GM19351 (cell line): ENCODE measurements around the gene FBXL3.
"Not testable (repeated sequence)": the region's sequence is repeated elsewhere in the genome, so short reads cannot be mapped to it uniquely, and the experiment has no call there.

Experiments
- ATAC-seq: cut with Tn5 transposase; IDR thresholded peaks from one replicate; pipeline ENCODE4 v1.9.1; 2021; ENCODE audit warnings: mild to moderate bottlenecking, moderate library complexity; ENCODE audit not compliant: unreplicated experiment

FBXL3 gene

GRCh38 chr13:76991796-76992547 lies 35.0 kb downstream of the FBXL3 start, which contains the start of gene CLN5:
Gene CLN5 (plus strand): TSS chr13:76992081. CDS start chr13:76992099, 18 bp downstream.
- peak; percentile 91 for ATAC-seq

DNA sequence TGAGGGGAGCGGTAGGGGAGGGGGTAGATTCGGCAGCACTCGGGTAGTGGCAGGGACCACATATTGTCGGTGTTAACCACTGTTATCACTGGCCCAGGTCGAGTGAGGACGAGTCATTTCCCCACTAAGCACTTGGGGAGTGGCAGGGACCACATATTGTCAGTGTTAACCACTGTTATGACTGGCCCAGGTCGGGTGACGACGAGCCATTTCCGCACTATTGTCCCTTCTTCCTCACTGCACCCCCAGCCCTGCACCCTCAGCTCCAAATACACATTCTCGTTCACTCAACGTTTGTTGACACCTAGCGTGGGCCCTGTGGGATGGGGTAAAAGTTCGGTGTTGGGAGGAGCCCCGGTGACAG lies 35.5 kb downstream of the FBXL3 start:
- peak; percentile 60 for ATAC-seq

DNA sequence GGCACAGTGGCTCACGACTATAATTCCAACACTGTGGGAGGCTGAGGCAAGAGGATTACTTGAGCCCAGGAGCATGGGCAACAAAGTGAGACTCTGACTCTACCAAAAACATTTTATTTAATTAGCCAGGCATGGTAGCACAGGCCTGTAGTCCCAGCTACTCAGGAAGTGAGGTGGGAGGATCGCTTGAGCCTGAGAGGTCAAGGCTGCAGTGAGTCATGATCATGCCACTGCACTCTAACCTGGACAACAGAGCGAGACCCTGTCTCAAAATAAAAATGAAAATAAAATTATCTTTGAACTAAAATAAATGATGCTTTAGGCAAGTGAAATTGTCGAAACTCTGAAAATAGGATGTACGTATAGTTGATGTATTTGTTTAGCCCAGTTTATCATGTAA lies 43.3 kb downstream of the FBXL3 start:
- no peak for ATAC-seq

GRCh38 chr13:76982061-76982460 lies 44.9 kb downstream of the FBXL3 start:
- no peak for ATAC-seq

GRCh38 chr13:76980075-76980718 lies 46.8 kb downstream of the FBXL3 start:
- ATAC-seq = peak; percentile 98

GRCh38 chr13:76976929-76977328 lies 50.0 kb downstream of the FBXL3 start:
- no peak for ATAC-seq

DNA sequence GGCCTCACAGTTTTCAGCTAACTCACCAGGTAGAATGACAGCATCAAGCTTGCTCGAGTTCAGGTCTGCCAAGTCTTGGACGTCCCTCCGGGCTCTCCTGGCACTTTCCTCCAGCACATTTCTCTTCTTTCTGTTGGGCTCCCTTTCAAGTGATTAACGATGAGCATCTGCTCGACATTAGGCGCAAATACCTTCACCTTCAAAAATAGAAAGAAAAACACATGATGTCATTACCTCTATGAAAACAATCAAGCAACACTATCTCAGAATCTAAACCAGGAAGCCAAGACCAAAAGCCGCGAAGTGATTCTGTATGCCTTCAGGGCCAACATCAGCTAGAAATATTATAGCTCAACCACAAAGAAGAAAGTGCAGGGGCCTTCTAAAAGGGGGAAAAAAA lies 50.5 kb downstream of the FBXL3 start:
- no peak for ATAC-seq

DNA sequence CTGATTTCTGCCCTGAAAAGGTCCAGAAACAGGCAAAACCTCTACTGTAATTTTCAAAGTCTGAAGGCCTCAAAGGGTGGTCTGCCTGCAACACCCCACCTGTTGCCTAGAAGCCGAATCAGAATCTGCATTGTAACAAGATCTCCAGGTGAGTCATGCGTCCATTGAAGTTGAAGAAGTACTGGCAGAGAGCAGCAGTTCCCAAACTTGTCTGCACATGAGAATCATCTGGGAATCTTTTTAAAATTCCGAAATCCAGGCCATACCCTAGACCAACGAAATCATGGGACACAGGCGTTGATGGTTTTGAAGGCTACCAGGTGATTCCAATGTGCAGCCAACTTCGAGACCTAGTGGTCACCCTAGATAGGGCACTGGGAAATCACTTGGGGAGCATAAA lies 51.1 kb downstream of the FBXL3 start:
- ATAC-seq = no peak

DNA sequence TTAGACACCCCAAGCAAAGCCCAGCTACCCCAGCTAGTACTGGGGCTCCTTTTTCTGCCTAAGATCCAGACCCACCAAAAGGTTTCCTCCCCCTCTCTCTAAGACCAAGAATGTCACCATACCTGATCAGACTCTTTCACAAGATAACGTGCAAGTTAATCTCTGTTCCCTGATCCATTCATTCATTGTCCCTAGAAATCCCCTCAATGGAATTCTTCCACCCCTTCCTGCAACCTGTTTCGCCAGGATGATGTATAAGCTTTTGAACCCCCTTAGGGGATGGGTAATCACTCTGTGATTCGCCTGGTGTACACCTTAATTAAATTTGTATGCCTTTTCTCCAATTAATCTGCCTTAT lies 52.4 kb downstream of the FBXL3 start:
- no peak for ATAC-seq

DNA sequence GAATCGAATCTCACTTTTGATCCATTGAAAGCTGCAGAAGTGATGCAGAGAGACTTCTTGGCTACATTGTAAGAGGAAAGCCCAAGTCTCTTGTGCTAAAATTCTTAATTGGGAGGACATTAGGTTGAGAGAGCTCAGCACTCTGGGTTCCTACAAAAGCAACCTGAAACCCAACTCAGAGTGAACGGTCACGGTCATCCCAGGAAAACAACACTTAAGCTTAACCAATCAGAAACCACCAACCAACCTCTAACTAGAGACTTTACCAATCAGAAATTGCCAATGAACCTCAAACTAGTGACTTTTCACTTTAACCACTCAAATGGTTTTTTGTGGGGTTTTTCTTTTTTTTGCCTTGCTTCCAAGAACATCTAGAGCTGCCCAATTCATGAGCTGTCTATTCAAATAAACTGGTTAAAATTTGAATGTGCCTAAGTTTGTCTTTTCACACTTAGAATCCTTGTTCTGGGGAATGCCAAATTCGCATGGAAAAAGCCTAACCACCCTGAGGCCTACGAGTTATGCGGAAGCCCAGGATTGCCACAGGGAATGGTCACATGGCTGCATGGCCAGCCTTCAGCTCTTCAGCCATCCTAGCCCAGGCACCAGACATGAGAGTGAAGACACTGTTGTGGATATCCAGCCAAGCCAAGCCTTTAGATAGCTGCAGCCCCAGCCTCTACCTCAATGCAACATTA lies 52.9 kb downstream of the FBXL3 start:
- ATAC-seq = no peak

DNA sequence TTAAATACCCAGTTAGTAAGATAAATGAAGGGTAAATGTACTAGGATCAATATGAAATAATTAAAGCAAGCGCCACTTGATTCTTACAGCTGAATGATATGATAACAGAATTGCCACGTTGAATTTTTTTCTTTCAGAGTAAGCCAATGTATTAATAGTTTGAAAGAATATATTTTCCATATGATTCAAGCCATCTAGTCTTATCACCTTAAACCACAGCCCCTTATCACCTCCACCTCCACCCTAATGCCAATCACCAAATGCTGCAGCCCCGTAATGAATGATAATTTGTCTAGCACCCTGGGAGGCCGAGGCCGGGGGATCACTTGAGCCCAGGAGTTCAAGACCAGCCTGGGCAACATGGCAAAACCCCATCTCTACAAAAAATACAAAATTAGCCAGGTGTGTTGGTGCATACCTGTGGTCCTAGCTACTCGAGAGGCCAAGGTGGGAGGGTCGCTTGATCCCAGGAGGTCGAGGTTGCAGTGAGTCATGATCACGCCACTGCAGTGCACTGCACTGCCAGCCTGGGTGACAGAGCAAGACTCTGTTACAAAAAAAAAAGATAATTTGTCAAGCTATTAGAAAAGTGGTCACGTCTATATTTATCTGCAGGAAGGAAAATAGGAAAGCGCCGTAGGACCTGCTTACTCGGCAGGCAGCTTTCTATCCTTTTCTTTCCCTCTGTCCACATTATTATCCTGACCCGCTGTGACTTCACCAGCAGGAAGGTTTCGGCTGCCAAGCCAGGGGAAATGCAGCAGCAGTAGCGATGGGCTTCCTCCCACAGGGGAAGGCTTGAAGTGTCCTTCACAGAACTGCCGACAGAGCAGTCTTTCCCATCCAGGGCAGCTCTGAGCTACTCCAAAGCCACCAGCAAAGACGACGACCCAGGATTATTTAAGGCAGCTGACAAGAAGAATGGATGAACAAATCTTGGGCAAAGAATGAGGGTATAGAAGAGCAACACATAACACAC lies 54.8 kb downstream of the FBXL3 start:
- ATAC-seq = no peak

DNA sequence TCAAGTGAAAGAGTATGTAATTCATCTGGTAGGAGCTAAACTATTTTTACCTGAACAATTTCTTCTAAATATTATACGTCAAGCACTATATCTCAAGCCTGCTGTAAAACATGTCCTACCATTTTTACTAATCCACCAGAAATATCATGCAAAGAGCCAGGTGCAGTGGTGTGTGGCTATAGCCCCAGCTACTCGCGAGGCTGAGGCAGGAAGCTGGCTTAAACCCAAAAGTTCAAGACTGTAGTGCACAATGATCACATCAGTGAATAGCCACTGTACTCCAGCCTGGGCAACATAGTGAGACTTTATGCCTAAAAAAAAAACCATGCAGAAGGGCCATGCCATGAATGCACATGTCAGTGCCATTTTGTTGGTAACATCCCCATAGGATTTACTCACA lies 55.7 kb downstream of the FBXL3 start:
- ATAC-seq = peak; percentile 80

- no peak for ATAC-seq
These were observed 57.2 kb downstream of the FBXL3 start for GRCh38 chr13:76969488-76970365.

DNA sequence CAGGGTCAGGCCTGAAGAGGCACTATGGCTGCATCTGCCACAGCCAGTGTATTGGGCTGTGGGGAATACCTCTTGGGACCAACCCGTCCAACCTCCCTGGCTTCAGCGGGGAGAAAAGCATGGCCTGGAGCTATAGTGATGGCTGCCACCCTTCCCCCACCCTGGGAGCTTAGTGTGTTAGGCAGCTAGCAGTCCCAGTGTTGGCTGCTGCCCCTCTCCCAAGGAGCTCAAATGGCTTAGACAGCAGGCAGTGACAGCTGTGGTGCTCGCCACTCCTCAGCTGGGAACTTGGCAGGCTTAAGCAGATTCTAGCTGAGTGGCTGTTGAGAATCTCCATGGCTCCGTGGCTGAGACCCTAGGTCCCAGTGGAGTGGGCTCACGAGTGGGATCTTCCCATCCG lies 58.9 kb downstream of the FBXL3 start:
- ATAC-seq = no peak

- ATAC-seq = no peak
These were observed 59.9 kb downstream of the FBXL3 start for GRCh38 chr13:76967031-76967430.

- ATAC-seq = no peak
These were observed 61.1 kb downstream of the FBXL3 start for GRCh38 chr13:76965759-76966421.

- ATAC-seq = not testable (repeated sequence)
These were observed 67.2 kb downstream of the FBXL3 start for GRCh38 chr13:76959734-76960133.

DNA sequence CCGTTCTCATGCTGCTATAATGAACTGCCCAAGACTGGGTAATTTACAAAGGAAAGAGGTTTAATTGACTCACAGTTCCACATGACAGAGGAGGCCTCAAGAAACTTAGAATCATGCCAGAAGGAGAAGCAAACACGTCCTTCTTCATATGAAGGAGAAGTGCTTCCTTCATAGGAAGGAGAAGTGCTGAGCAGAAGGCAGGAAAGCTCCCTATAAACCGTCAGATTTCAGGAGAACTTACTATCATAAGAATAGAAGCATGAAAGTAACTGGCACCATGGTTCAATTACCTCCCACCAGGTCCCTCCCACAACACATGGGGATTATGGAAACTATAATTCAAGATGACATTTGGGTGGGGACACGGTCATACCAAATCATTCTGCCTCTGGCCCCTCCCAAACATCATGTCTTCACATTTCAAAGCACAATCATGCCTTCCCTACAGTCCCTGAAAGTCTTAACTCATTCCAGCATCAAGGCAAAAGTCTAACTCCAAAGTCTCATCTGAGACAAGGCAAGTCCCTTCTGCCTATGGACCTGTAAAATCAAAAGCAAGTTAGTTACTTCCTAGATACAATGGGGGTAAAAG lies 68.0 kb downstream of the FBXL3 start:
- no peak for ATAC-seq

DNA sequence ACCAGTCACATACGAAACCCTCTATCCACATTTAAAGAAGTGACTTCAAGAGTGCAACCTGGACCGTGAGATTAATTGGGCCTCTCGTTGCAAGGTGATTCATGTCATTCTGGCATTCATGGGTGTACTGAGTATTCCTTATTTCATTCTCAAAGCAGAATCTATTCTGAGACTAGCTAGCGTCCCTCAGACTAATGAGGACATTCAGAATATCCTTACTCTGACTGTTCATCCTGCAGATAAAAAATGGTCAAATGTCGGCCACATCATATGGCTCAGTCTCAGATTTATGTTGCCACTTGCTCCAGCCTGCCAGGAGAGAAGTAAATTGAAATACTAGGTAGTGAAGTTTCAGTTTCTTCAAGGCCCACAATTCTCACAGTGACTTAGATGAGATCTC lies 71.3 kb downstream of the FBXL3 start:
- no peak for ATAC-seq
